ENCODE measurements around the gene MYO3B. TPM values are rescaled to one million over a fixed set of nuclear protein-coding genes. Genes with fewer than 3 reads are reported as not detected.
"Not testable (repeated sequence)": the region's sequence is repeated elsewhere in the genome, so short reads cannot be mapped to it uniquely, and the experiment has no call there.

MYO3B gene
- total RNA-seq, 1 donor from 2014 or later, result 0.24 TPM

GRCh38 chr2:170264865-170265264, 86.9 kb downstream of the MYO3B start:
- ATAC-seq, result no peak

GRCh38 chr2:170265321-170265720, 87.4 kb downstream of the MYO3B start:
- no peak for ATAC-seq

GRCh38 chr2:170266358-170266757, 88.4 kb downstream of the MYO3B start:
- no peak for ATAC-seq

- no peak for ATAC-seq
Observed at GRCh38 chr2:170267071-170267470, 89.1 kb downstream of the MYO3B start.

- ATAC-seq, result no peak
Observed at GRCh38 chr2:170270278-170270864, 92.4 kb downstream of the MYO3B start.

GRCh38 chr2:170271340-170271739, 93.4 kb downstream of the MYO3B start:
- no peak for ATAC-seq

- no peak for ATAC-seq
Observed at GRCh38 chr2:170276056-170276455, 98.1 kb downstream of the MYO3B start.

GRCh38 chr2:170276925-170277629, 99.1 kb downstream of the MYO3B start:
- no peak for ATAC-seq

- ATAC-seq, result no peak
Observed at GRCh38 chr2:170277951-170278350, 100.0 kb downstream of the MYO3B start.

- ATAC-seq, result not testable (repeated sequence)
Observed at GRCh38 chr2:170279615-170280014, 101.7 kb downstream of the MYO3B start.

- no peak for ATAC-seq
Observed at GRCh38 chr2:170282851-170283250, 104.9 kb downstream of the MYO3B start.

GRCh38 chr2:170284205-170284604, 106.3 kb downstream of the MYO3B start:
- ATAC-seq, result no peak

GRCh38 chr2:170288859-170289258, 110.9 kb downstream of the MYO3B start:
- no peak for ATAC-seq

- ATAC-seq, result no peak
Observed at GRCh38 chr2:170291474-170291873, 113.5 kb downstream of the MYO3B start.

GRCh38 chr2:170292415-170292814, 114.5 kb downstream of the MYO3B start:
- no peak for ATAC-seq

GRCh38 chr2:170297496-170297895, 119.5 kb downstream of the MYO3B start:
- ATAC-seq, result no peak

GRCh38 chr2:170298115-170298514, 120.2 kb downstream of the MYO3B start:
- no peak for ATAC-seq

- ATAC-seq, result no peak
Observed at GRCh38 chr2:170298861-170299429, 121.0 kb downstream of the MYO3B start.

- ATAC-seq, result no peak
Observed at GRCh38 chr2:170300993-170301392, 123.0 kb downstream of the MYO3B start.

GRCh38 chr2:170301626-170302025, 123.7 kb downstream of the MYO3B start:
- ATAC-seq, result no peak

GRCh38 chr2:170305711-170306110, 127.8 kb downstream of the MYO3B start:
- no peak for ATAC-seq

GRCh38 chr2:170306293-170306873, 128.4 kb downstream of the MYO3B start:
- ATAC-seq, result no peak

- ATAC-seq, result no peak
Observed at GRCh38 chr2:170307052-170307451, 129.1 kb downstream of the MYO3B start.

All from esophagus mucosa (tissue), 1 donor.